AG04450 (cell line): ENCODE data around the gene PLPPR5. TPM values are rescaled to one million over a fixed set of nuclear protein-coding genes. Genes with fewer than 3 reads are reported as not detected.
A peak's percentile ranks its signal among the peaks of the same experiment; 100 is the strongest.

Source experiments
- CTCF ChIA-PET: fragments of 300-600, 350-600 bp; formaldehyde crosslinking; extraction: SDS; loops from one replicate; lab custom pipeline; 2022; ENCODE audit warnings: antibody characterized with exemption, inconsistent platforms; lab: Charles Lee
- POLR2A ChIA-PET: fragments of 350-600 bp; formaldehyde crosslinking; extraction: SDS; loops from one replicate; lab custom pipeline; 2021; ENCODE audit warnings: antibody characterized with exemption, inconsistent platforms; lab: Yijun Ruan, JAX
- DNase-seq: peaks from one replicate; pipeline ENCODE4 v3.0.0-alpha.2; 2011; ENCODE audit warnings: low read depth, low spot score
- H3K27ac ChIP-seq: one replicate; pipeline ENCODE4 v1.5.1; 2012; ENCODE audit warnings: low read depth, low read length, control low read depth
- H3K27me3 ChIP-seq: one replicate; pipeline ENCODE4 v1.6.0; 2012; ENCODE audit warnings: low read length; ENCODE audit not compliant: control insufficient read depth, insufficient read depth
- H3K4me3 ChIP-seq: 2 replicates; pipeline ENCODE4 v1.5.1; 2011; ENCODE audit warnings: mild to moderate bottlenecking, low read depth, low read length, control low read depth
- H3K9me3 ChIP-seq: 2 replicates; pipeline ENCODE4 v1.5.1; 2012; ENCODE audit warnings: low read length; ENCODE audit not compliant: control insufficient read depth, insufficient read depth
- CTCF ChIP-seq: IDR thresholded peaks from 2 replicates; pipeline ENCODE4 v1.5.1; 2011; ENCODE audit warnings: low read depth, low read length, control low read depth, inconsistent platforms
- polyA plus RNA-seq: library from polyadenylated mRNA; depleted of rRNA; stranded (reverse); fragments of >200 nt; gene quantifications from 2 replicates; pipeline ENCODE4 v1.2.3, GENCODE V29; 2011

PLPPR5 gene
- polyA plus RNA-seq, 1 experiment = 0.07 TPM

GRCh38 chr1:98923667-98924066 lies 81.0 kb downstream of the PLPPR5 start:
- ChIA-PET CTCF (no interaction called here), POLR2A (interaction anchor here (0.6 kb wide), 1 partner anchor 10 kb away, joined by 7 read pairs; no protein-coding TSS in a partner anchor)
- Histone ChIP-seq H3K9me3 (no peaks in the 10 kb centered on the region), H3K27ac (no peak overlapping the region), H3K27me3 (no peaks in the 10 kb centered on the region), H3K4me3 (no peak overlapping the region)
- no peak for TF ChIP-seq CTCF
- no peak for DNase-seq

- no peak for TF ChIP-seq CTCF
- DNase-seq = no peak
- Histone ChIP-seq H3K4me3 (no peak overlapping the region), H3K27me3 (no peaks in the 10 kb centered on the region), H3K27ac (no peak overlapping the region), H3K9me3 (no peaks in the 10 kb centered on the region)
- ChIA-PET POLR2A (no interaction called here), CTCF (no interaction called here)
These were observed 82.8 kb downstream of the PLPPR5 start for GRCh38 chr1:98921817-98922216.

DNA sequence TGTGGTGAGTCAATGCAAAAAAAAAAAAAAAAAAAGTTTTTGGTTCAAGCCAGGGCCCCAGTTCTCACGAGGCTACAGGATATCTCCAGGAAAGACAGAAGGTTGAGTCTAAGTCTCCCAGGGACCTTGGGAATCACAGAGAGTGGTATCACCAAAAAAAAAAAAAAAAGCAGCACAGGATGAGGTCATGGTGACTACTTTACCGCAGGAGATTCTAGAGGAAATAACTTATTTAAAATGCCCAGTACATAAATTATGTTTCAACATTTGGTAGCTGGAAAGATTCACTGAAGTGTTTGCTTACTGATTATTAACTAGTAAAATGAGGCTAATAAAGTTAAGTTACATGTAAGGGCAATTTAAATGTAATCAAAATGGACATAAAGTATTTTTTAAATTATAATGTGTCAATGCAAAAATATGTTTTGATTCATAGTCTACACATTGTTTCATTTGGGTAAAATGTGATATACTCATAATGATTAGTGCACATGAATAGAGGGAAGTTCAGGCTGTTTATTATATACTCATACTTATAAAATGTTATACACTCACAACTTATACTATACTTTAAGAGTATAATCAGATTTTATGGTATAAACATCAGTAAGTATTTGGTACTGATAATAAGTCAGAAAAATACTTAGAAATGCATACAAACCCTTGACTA lies 84.1 kb downstream of the PLPPR5 start:
- peak; percentile 4 for DNase-seq
- TF ChIP-seq CTCF = no peak
- H3K27me3 ChIP-seq = no peaks in the 10 kb centered on the region
- CTCF ChIA-PET = interaction anchor here (1.2 kb wide), 1 partner anchor 126 kb away, joined by 3 read pairs; no protein-coding TSS in a partner anchor
- no peak overlapping the region for H3K4me3 ChIP-seq
- no peak overlapping the region for H3K27ac ChIP-seq
- POLR2A ChIA-PET = interaction anchor here (0.9 kb wide), 1 partner anchor 811 kb away, joined by 3 read pairs; no protein-coding TSS in a partner anchor
- H3K9me3 ChIP-seq = no peaks in the 10 kb centered on the region

DNA sequence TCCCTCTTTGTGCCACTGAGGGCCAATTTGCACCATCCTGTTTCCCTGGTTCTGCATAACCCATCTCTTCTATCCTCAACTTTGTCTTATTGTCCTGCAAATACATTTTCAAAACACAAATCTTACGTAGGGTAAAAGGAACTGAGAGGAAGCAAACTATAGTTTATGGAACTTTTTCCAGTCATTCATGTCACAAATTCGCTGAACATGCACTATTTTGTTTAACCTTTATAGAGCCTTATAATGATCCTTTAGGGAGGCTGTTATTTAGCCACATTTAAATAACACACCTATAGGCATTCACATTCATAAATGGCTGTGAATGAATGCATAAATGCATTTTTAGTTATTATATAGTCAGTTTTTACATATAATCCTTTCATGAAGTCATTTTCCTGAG lies 85.0 kb downstream of the PLPPR5 start:
- ChIA-PET CTCF (interaction anchor here (1.2 kb wide), 1 partner anchor 125 kb away, joined by 3 read pairs; no protein-coding TSS in a partner anchor), POLR2A (no interaction called here)
- Histone ChIP-seq H3K27ac (no peak overlapping the region), H3K9me3 (no peaks in the 10 kb centered on the region), H3K4me3 (no peak overlapping the region), H3K27me3 (no peaks in the 10 kb centered on the region)
- no peak for TF ChIP-seq CTCF
- no peak for DNase-seq

DNA sequence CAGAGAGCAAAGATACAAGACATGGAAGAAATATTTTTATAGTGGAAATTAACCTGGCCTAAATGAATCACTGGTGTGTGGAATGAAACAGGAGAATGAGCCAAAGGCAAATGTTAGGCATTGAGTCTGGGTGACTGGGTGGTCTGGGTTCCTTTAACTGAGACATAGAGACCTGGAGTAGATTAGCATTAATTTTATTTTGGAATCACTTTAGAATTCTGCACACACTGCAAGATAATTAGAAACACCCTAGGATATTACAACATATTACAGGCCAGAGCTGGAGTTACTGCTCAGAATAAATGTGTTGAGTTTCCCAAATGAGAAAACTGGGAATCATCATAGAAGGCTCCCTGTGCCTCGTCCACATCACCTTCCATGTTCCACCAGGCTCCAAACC lies 85.5 kb downstream of the PLPPR5 start:
- ChIA-PET CTCF (interaction anchor here (1.2 kb wide), 1 partner anchor 125 kb away, joined by 3 read pairs; no protein-coding TSS in a partner anchor), POLR2A (no interaction called here)
- no peak for TF ChIP-seq CTCF
- DNase-seq = no peak
- H3K9me3 ChIP-seq = no peaks in the 10 kb centered on the region
- H3K27me3 ChIP-seq = no peaks in the 10 kb centered on the region
- H3K27ac ChIP-seq = no peak overlapping the region
- H3K4me3 ChIP-seq = no peak overlapping the region
